HG02623 (cell line): ENCODE measurements around the gene MTUS2.

Experiments
- ATAC-seq: cut with Tn5 transposase; IDR thresholded peaks from one replicate; pipeline ENCODE4 v1.9.1; 2021; ENCODE audit warnings: moderate library complexity; ENCODE audit not compliant: unreplicated experiment

Gene MTUS2

GRCh38 chr13:29021717-29022116 is 201.6 kb downstream of the MTUS2 start:
- ATAC-seq: no peak

GRCh38 chr13:29022410-29022809 is 202.3 kb downstream of the MTUS2 start:
- no peak for ATAC-seq

- ATAC-seq: no peak
These were observed 202.8 kb downstream of the MTUS2 start for GRCh38 chr13:29022968-29023367.

- no peak for ATAC-seq
These were observed 204.6 kb downstream of the MTUS2 start for GRCh38 chr13:29024783-29025182.

- no peak for ATAC-seq
These were observed 208.7 kb downstream of the MTUS2 start for GRCh38 chr13:29028868-29029267.

GRCh38 chr13:29038700-29039099 is 218.6 kb downstream of the MTUS2 start:
- ATAC-seq: no peak

GRCh38 chr13:29039212-29039611 is 219.1 kb downstream of the MTUS2 start:
- ATAC-seq: no peak

- ATAC-seq: no peak
These were observed 226.4 kb downstream of the MTUS2 start for GRCh38 chr13:29046588-29046987.

- ATAC-seq: no peak
These were observed 229.4 kb downstream of the MTUS2 start for GRCh38 chr13:29049524-29049923.

GRCh38 chr13:29050719-29051118 is 230.6 kb downstream of the MTUS2 start:
- ATAC-seq: no peak

GRCh38 chr13:29059800-29060199 is 239.7 kb downstream of the MTUS2 start:
- ATAC-seq: no peak

- peak; percentile 55 for ATAC-seq
These were observed 245.0 kb downstream of the MTUS2 start for GRCh38 chr13:29065142-29065541.

- no peak for ATAC-seq
These were observed 247.3 kb downstream of the MTUS2 start for GRCh38 chr13:29067306-29067945.

GRCh38 chr13:29073755-29074154 is 253.6 kb downstream of the MTUS2 start:
- ATAC-seq: no peak

GRCh38 chr13:29077051-29077813 is 257.1 kb downstream of the MTUS2 start:
- no peak for ATAC-seq

- peak; percentile 89 for ATAC-seq
These were observed 260.9 kb downstream of the MTUS2 start for GRCh38 chr13:29081036-29081435.

GRCh38 chr13:29081697-29082440 is 261.7 kb downstream of the MTUS2 start:
- ATAC-seq: no peak

- no peak for ATAC-seq
These were observed 279.8 kb downstream of the MTUS2 start for GRCh38 chr13:29099781-29100406.

GRCh38 chr13:29100758-29101157 is 280.6 kb downstream of the MTUS2 start:
- ATAC-seq: no peak

GRCh38 chr13:29101409-29101808 is 281.3 kb downstream of the MTUS2 start:
- no peak for ATAC-seq

- ATAC-seq: no peak
These were observed 281.8 kb downstream of the MTUS2 start for GRCh38 chr13:29101905-29102304.
